Activated naive CD4-positive, alpha-beta T cell (primary cell): ENCODE data around the gene CAVIN2.

Source experiments
- DNase-seq, 4 experiments: peaks; one replicate each; lab custom pipeline; 2025; lab: John Stamatoyannopoulos, UW

The CAVIN2 gene

GRCh38 chr2:191846515-191847476 lies at the start of gene CAVIN2:
TSS of gene CAVIN2 (minus strand) at chr2:191847088. CDS start at chr2:191846925, 163 bp downstream.
- no peak for DNase-seq

GRCh38 chr2:191895743-191896142 lies 48.9 kb upstream of the CAVIN2 start:
- no peak for DNase-seq

- no peak for DNase-seq
These were observed 48.3 kb upstream of the CAVIN2 start for GRCh38 chr2:191895195-191895594.

GRCh38 chr2:191894681-191895147 lies 47.8 kb upstream of the CAVIN2 start:
- DNase-seq: no peak

GRCh38 chr2:191892391-191892790 lies 45.5 kb upstream of the CAVIN2 start:
- DNase-seq: no peak

GRCh38 chr2:191891656-191892055 lies 44.8 kb upstream of the CAVIN2 start:
- no peak for DNase-seq

GRCh38 chr2:191889931-191890330 lies 43.0 kb upstream of the CAVIN2 start:
- DNase-seq: no peak

GRCh38 chr2:191888400-191889166 lies 41.7 kb upstream of the CAVIN2 start:
- DNase-seq: no peak

GRCh38 chr2:191885650-191886049 lies 38.8 kb upstream of the CAVIN2 start:
- no peak for DNase-seq

GRCh38 chr2:191885098-191885497 lies 38.2 kb upstream of the CAVIN2 start:
- no peak for DNase-seq

- no peak for DNase-seq
These were observed 35.3 kb upstream of the CAVIN2 start for GRCh38 chr2:191881982-191882816.

GRCh38 chr2:191878548-191879279 lies 31.8 kb upstream of the CAVIN2 start:
- DNase-seq: no peak

- DNase-seq: no peak
These were observed 31.0 kb upstream of the CAVIN2 start for GRCh38 chr2:191877875-191878274.

GRCh38 chr2:191875859-191876258 lies 29.0 kb upstream of the CAVIN2 start:
- DNase-seq: no peak

- no peak for DNase-seq
These were observed 23.9 kb upstream of the CAVIN2 start for GRCh38 chr2:191870744-191871143.

- DNase-seq: no peak
These were observed 22.9 kb upstream of the CAVIN2 start for GRCh38 chr2:191869781-191870180.

GRCh38 chr2:191869178-191869577 lies 22.3 kb upstream of the CAVIN2 start:
- DNase-seq: no peak

- no peak for DNase-seq
These were observed 20.6 kb upstream of the CAVIN2 start for GRCh38 chr2:191867507-191867847.

GRCh38 chr2:191866675-191867506 lies 20.0 kb upstream of the CAVIN2 start:
- DNase-seq: no peak

- DNase-seq: no peak
These were observed 19.3 kb upstream of the CAVIN2 start for GRCh38 chr2:191866195-191866594.
